Neural crest cell (in vitro differentiated cells): ENCODE results near the gene SIRT4. TPM values are rescaled to one million over a fixed set of nuclear protein-coding genes. Genes with fewer than 3 reads are reported as not detected.

ENCODE experiments used
- DNase-seq: peaks from one replicate; pipeline ENCODE4 v3.0.0; 2021; ENCODE audit warnings: low read depth, mixed read lengths, low spot score
- H3K27ac Mint-ChIP-seq: one replicate; pipeline ENCODE4 v1.8.0; 2021; ENCODE audit warnings: mild to moderate bottlenecking, mixed read lengths; ENCODE audit not compliant: unreplicated experiment
- H3K27me3 Mint-ChIP-seq: 2 replicates; pipeline ENCODE4 v1.8.0; 2021; ENCODE audit warnings: low read depth, mild to moderate bottlenecking, mixed read lengths
- H3K36me3 Mint-ChIP-seq: 2 replicates; pipeline ENCODE4 v1.8.0; 2021; ENCODE audit warnings: low read depth, mild to moderate bottlenecking, mixed read lengths
- H3K4me1 Mint-ChIP-seq: 2 replicates; pipeline ENCODE4 v1.8.0; 2021; ENCODE audit warnings: mixed read lengths
- H3K4me3 Mint-ChIP-seq: one replicate; pipeline ENCODE4 v1.8.0; 2021; ENCODE audit warnings: mild to moderate bottlenecking, mixed read lengths
- H3K9me3 Mint-ChIP-seq: 2 replicates; pipeline ENCODE4 v1.8.0; 2021; ENCODE audit warnings: mixed read lengths
- CTCF ChIP-seq: fragments of 200-600 bp; sonication (generic); conservative IDR thresholded peaks from 2 replicates; pipeline ENCODE4 v1.5.0; 2021; ENCODE audit warnings: antibody characterized with exemption, mild to moderate bottlenecking
- total RNA-seq: library from RNA; stranded (reverse); gene quantifications from 2 replicates; pipeline ENCODE4 v1.2.1, GENCODE V29; 2021

The SIRT4 gene
- total RNA-seq, 1 donor from 2014 or later: 1.7 TPM

GRCh38 chr12:120287491-120287890 lies 14.6 kb upstream of the SIRT4 start:
- no peak for TF ChIP-seq CTCF
- DNase-seq: no peak
- Mint-ChIP-seq H3K27me3 (no peaks in the 10 kb centered on the region), H3K9me3 (no peaks in the 10 kb centered on the region), H3K36me3 (no peaks in the 10 kb centered on the region), H3K4me3 (no peak overlapping the region), H3K4me1 (peaks cover 27% of the 10 kb centered on the region), H3K27ac (peak overlapping the region; percentile 8)

DNA sequence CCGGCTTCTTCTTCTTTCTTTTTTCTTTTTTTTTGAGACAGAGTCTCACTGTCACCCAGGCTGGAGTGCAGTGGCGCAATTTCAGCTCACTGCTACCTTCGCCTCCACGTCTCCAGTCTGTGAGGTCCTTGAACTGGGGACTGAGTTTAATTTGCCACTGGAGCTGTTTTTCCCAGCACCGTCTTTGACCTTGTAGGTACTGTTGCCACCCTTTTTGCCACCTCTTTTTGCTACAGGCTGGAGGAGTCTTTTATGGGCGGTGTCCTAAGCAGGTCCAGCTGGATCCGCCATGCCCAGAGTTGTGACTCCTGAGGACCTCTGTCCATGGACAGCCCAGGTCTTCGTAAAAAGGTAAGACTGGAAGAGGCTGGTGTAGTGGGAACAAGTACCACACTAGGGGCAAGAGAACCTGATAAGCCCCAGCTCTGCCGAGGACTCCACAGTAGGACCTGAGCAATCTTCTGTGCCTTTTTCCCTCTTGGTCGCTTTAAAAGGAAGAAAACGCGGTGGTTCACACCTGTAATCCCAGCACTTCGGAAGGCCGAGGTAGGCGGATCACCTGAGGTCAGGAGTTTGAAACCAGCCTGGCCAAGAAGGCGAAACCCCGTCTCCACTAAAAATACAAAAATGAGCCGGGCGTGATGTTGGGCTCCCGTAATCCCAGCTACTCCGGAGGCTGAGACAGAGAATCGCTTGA lies 11.4 kb upstream of the SIRT4 start:
- DNase-seq: peak; percentile 29
- Mint-ChIP-seq H3K27ac (peak overlapping the region; percentile 73), H3K36me3 (no peaks in the 10 kb centered on the region), H3K4me1 (peaks cover 27% of the 10 kb centered on the region), H3K27me3 (no peaks in the 10 kb centered on the region), H3K4me3 (no peak overlapping the region), H3K9me3 (no peaks in the 10 kb centered on the region)
- TF ChIP-seq CTCF: no peak

GRCh38 chr12:120292411-120292660 lies 9.8 kb upstream of the SIRT4 start:
- Mint-ChIP-seq H3K4me1 (peaks cover 16% of the 10 kb centered on the region), H3K36me3 (no peaks in the 10 kb centered on the region), H3K4me3 (no peak overlapping the region), H3K9me3 (no peaks in the 10 kb centered on the region), H3K27ac (no peak overlapping the region), H3K27me3 (no peaks in the 10 kb centered on the region)
- TF ChIP-seq CTCF: no peak
- DNase-seq: no peak

DNA sequence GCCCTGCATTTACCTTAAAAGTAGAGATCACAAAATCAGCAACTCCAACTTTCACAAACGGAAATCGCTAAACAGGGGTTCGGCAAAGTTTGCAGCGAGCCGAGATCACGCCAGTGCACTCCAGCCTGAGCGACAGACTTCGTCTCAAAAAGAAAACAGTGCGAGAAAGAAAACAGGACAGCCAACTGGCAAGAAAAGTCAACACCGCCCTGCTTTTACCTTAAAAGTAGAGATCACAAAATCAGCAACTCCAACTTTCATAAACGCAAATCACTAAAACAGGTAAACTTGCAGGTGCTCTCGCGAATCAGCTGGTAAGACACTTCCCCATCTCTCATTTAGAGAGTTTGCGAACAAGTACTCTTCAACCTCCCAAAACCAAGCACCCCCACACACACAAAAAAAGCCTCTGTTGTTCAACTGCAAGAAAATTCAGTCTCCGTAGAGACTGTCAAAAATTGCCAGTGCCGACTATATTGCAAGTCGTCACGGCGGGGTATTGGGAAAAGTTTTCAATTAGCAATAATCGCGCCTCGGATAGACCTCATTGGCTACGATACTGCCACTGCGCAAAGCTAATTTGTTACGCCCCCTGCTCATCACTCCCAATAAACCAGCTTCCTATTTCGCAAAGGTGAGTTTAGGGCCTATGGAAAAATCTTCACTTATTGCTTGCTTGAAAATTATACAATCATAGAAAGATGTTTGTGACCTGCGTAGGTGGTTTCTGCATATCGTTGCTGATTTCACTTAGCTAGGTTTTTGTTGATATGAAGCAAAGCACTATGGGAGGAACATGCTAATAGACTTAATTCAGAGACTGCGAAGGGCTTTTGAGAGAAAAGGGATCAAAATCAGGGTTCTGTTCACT lies 9.2 kb upstream of the SIRT4 start, which contains the start of gene RNU4-1:
TSS of gene RNU4-1 (minus strand) at position 577 of the 871 bp plus-strand sequence.
- DNase-seq: peak; percentile 70
- Mint-ChIP-seq H3K27ac (no peak within 1 kb of the TSS), H3K36me3 (no peaks in the 10 kb centered on the region), H3K27me3 (no peaks in the 10 kb centered on the region), H3K4me1 (peaks cover 16% of the 10 kb centered on the region), H3K9me3 (no peaks in the 10 kb centered on the region), H3K4me3 (no peak within 1 kb of the TSS)
- no peak for TF ChIP-seq CTCF

- DNase-seq: no peak
- TF ChIP-seq CTCF: peak; percentile 36
- H3K4me1 Mint-ChIP-seq: peaks cover 14% of the 10 kb centered on the region
- no peak overlapping the region for H3K27ac Mint-ChIP-seq
- peaks cover 2% of the 10 kb centered on the region for H3K27me3 Mint-ChIP-seq
- H3K36me3 Mint-ChIP-seq: no peaks in the 10 kb centered on the region
- no peak overlapping the region for H3K4me3 Mint-ChIP-seq
- no peaks in the 10 kb centered on the region for H3K9me3 Mint-ChIP-seq
Observed at GRCh38 chr12:120314220-120314619, 12.1 kb downstream of the SIRT4 start.
